Liver (tissue), 9 donors: ENCODE measurements around the gene TJP1. TPM values are rescaled to one million over a fixed set of nuclear protein-coding genes. Genes with fewer than 3 reads are reported as not detected.

Source experiments
- DNase-seq: peaks from one replicate; pipeline ENCODE4 v3.0.0-alpha.2; 2017; ENCODE audit warnings: low spot score
- H3K27ac ChIP-seq, 2 donors: one replicate each; pipeline ENCODE4 v1.7.0; 2013; ENCODE audit warnings: inconsistent platforms in 2 of 2, low read length in 2 of 2, control low read depth in 1 of 2, low read depth in 1 of 2, mild to moderate bottlenecking in 1 of 2
- H3K27me3 ChIP-seq, 4 donors: one replicate each; pipeline versions ENCODE4 v1.6.1 to v1.7.0; 2013; ENCODE audit warnings: low read length in 3 of 4, inconsistent platforms in 1 of 4, mild to moderate bottlenecking in 1 of 4, moderate library complexity in 1 of 4; ENCODE audit not compliant: control insufficient read depth in 4 of 4, insufficient read depth in 4 of 4
- H3K36me3 ChIP-seq, 4 donors: one replicate each; pipeline versions ENCODE4 v1.6.1 to v1.7.0; 2013; ENCODE audit warnings: low read length in 3 of 4, mild to moderate bottlenecking in 3 of 4, low read depth in 1 of 4, moderate library complexity in 1 of 4; ENCODE audit not compliant: control insufficient read depth in 4 of 4, insufficient read depth in 3 of 4
- H3K4me1 ChIP-seq, 4 donors: one replicate each; pipeline versions ENCODE4 v1.6.1 to v1.7.0; 2013; ENCODE audit warnings: low read length in 3 of 4, mild to moderate bottlenecking in 3 of 4, moderate library complexity in 1 of 4; ENCODE audit not compliant: control insufficient read depth in 4 of 4, insufficient read depth in 4 of 4
- H3K4me3 ChIP-seq, 3 donors: one replicate each; pipeline versions ENCODE4 v1.6.1 to v1.7.0; 2013; ENCODE audit warnings: low read length in 3 of 3, control low read depth in 1 of 3, low read depth in 1 of 3, mild to moderate bottlenecking in 1 of 3
- H3K9ac ChIP-seq, 2 donors: one replicate each; pipeline ENCODE4 v1.7.0; 2013; ENCODE audit warnings: low read length in 2 of 2, mild to moderate bottlenecking in 2 of 2, moderate library complexity in 2 of 2, control low read depth in 1 of 2, low read depth in 1 of 2
- H3K9me3 ChIP-seq, 4 donors: one replicate each; pipeline versions ENCODE4 v1.6.1 to v1.7.0; 2013; ENCODE audit warnings: low read length in 3 of 4; ENCODE audit not compliant: control insufficient read depth in 4 of 4
- EGR1 ChIP-seq, 2 donors: IDR thresholded peaks; 2 replicates each; pipeline ENCODE4 v1.6.1; 2016 to 2018; ENCODE audit warnings: antibody characterized with exemption in 2 of 2, low read depth in 2 of 2
- FOXA1 ChIP-seq: IDR thresholded peaks from 2 replicates; pipeline ENCODE4 v1.6.1; 2016; ENCODE audit warnings: antibody characterized with exemption
- FOXA2 ChIP-seq: IDR thresholded peaks from 2 replicates; pipeline ENCODE4 v1.6.1; 2016; ENCODE audit warnings: antibody characterized with exemption
- GABPA ChIP-seq, 2 donors: IDR thresholded peaks in 1 of 2; conservative IDR thresholded peaks in 1 of 2; 2 replicates each; pipeline ENCODE4 v1.6.1; 2016; ENCODE audit warnings: antibody characterized with exemption in 2 of 2, mild to moderate bottlenecking in 1 of 2, moderate library complexity in 1 of 2
- HNF4A ChIP-seq, 2 donors: conservative IDR thresholded peaks; 2 replicates each; pipeline ENCODE4 v1.6.1; 2016; ENCODE audit warnings: antibody characterized with exemption in 2 of 2, mild to moderate bottlenecking in 2 of 2
- HNF4G ChIP-seq: IDR thresholded peaks from 2 replicates; pipeline ENCODE4 v1.6.1; 2016; ENCODE audit warnings: antibody characterized with exemption
- JUND ChIP-seq, 2 donors: IDR thresholded peaks; 2 replicates each; pipeline ENCODE4 v1.6.1; 2016; ENCODE audit warnings: antibody characterized with exemption in 2 of 2
- MAX ChIP-seq: IDR thresholded peaks from 2 replicates; pipeline ENCODE4 v1.6.1; 2016; ENCODE audit warnings: antibody characterized with exemption
- NR2F2 ChIP-seq: IDR thresholded peaks from 2 replicates; pipeline ENCODE4 v1.6.1; 2016; ENCODE audit warnings: antibody characterized with exemption
- RAD21 ChIP-seq, 2 donors: IDR thresholded peaks; 2 replicates each; pipeline ENCODE4 v1.6.1; 2016; ENCODE audit warnings: antibody characterized with exemption in 2 of 2, mild to moderate bottlenecking in 2 of 2
- RXRA ChIP-seq, 2 donors: IDR thresholded peaks; 2 replicates each; pipeline ENCODE4 v1.6.1; 2017 to 2018; ENCODE audit warnings: antibody characterized with exemption in 2 of 2, mild to moderate bottlenecking in 1 of 2
- SP1 ChIP-seq: IDR thresholded peaks from 2 replicates; pipeline ENCODE4 v1.6.1; 2018; ENCODE audit warnings: antibody characterized with exemption, mild to moderate bottlenecking
- TAF1 ChIP-seq: conservative IDR thresholded peaks from 2 replicates; pipeline ENCODE4 v1.6.1; 2016; ENCODE audit warnings: antibody characterized with exemption, mild to moderate bottlenecking
- YY1 ChIP-seq: IDR thresholded peaks from 2 replicates; pipeline ENCODE4 v1.6.1; 2016; ENCODE audit warnings: antibody characterized with exemption, mild to moderate bottlenecking
- ZBTB33 ChIP-seq: IDR thresholded peaks from 2 replicates; pipeline ENCODE4 v1.6.1; 2016; ENCODE audit warnings: antibody characterized with exemption
- WGBS: extraction: QIAGEN DNeasy Blood & Tissue Kit; methylation state at CpG from one replicate; pipeline ENCODE4 v1.1.7; 2013; 5-methylcytosine and 5-hydroxymethylcytosine counted together
- polyA plus RNA-seq, 2 donors: library from polyadenylated mRNA; stranded (reverse) in 1 of 2; unstranded in 1 of 2; fragments of 200-250 nt in 1 of 2; fragments of >200 nt in 1 of 2; fragmentation: Nextera tagmentation in 1 of 2; extraction: Ambion mirVana in 1 of 2; gene quantifications; one replicate each; pipeline versions ENCODE4 v1.2.1 to v1.2.3, GENCODE V29; 2013 to 2015
- total RNA-seq, 2 donors: library from RNA; depleted of rRNA; stranded (reverse); fragments of >200 nt; gene quantifications; one replicate each; pipeline ENCODE4 v1.2.3, GENCODE V29; 2014
- TF ChIP-seq, protein P1 (sequence below): IDR thresholded peaks from 2 replicates; pipeline ENCODE4 v1.6.1; 2016; ENCODE audit warnings: antibody characterized with exemption, mild to moderate bottlenecking
- TF ChIP-seq, protein P2 (sequence below): IDR thresholded peaks from 2 replicates; pipeline ENCODE4 v1.6.1; 2016; ENCODE audit warnings: antibody characterized with exemption
- TF ChIP-seq, protein P3 (sequence below): fragments of 150-350 bp; IDR thresholded peaks from 2 replicates; pipeline ENCODE4 v1.5.1; 2017; ENCODE audit warnings: improper control_type of control experiment, low read depth, low read length; ENCODE audit not compliant: missing input control
- donor health status: healthy.
- donor health status: healthy.
- donor health status: healthy.
- donor health status: healthy.
- donor health status: healthy.

TJP1 gene
- total and polyA plus RNA-seq, 4 donors, result 12.6 to 40.4 (median 16.9) TPM

GRCh38 chr15:29813009-29813408 lies 9.3 kb downstream of the TJP1 start (continued):
- no peak for TF ChIP-seq SP1
- TF ChIP-seq NR2F2, result no peak
- TF ChIP-seq TAF1, result no peak
- no peak for TF ChIP-seq YY1
- TF ChIP-seq GABPA (IDR thresholded peaks at IDR 0.05 in 1 of 2, conservative IDR thresholded peaks at IDR 0.05 in 1 of 2), result no peak
- no peak for TF ChIP-seq FOXA2
- TF ChIP-seq, protein P1, sequence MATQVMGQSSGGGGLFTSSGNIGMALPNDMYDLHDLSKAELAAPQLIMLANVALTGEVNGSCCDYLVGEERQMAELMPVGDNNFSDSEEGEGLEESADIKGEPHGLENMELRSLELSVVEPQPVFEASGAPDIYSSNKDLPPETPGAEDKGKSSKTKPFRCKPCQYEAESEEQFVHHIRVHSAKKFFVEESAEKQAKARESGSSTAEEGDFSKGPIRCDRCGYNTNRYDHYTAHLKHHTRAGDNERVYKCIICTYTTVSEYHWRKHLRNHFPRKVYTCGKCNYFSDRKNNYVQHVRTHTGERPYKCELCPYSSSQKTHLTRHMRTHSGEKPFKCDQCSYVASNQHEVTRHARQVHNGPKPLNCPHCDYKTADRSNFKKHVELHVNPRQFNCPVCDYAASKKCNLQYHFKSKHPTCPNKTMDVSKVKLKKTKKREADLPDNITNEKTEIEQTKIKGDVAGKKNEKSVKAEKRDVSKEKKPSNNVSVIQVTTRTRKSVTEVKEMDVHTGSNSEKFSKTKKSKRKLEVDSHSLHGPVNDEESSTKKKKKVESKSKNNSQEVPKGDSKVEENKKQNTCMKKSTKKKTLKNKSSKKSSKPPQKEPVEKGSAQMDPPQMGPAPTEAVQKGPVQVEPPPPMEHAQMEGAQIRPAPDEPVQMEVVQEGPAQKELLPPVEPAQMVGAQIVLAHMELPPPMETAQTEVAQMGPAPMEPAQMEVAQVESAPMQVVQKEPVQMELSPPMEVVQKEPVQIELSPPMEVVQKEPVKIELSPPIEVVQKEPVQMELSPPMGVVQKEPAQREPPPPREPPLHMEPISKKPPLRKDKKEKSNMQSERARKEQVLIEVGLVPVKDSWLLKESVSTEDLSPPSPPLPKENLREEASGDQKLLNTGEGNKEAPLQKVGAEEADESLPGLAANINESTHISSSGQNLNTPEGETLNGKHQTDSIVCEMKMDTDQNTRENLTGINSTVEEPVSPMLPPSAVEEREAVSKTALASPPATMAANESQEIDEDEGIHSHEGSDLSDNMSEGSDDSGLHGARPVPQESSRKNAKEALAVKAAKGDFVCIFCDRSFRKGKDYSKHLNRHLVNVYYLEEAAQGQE, result no peak

- Histone ChIP-seq H3K4me3 (no peak overlapping the region), H3K4me1 (peaks cover 4 to 42% (median 24%) of the 10 kb centered on the region in 4 donors), H3K27me3 (no peaks in the 10 kb centered on the region), H3K9me3 (no peaks in the 10 kb centered on the region), H3K36me3 (no peaks in the 10 kb centered on the region), H3K9ac (no peak overlapping the region), H3K27ac (no peak overlapping the region)
- WGBS, result 70% methylated on average over 2 of the region's 2 CpGs
- no peak for DNase-seq
- TF ChIP-seq NR2F2 (no peak), ZBTB33 (no peak), GABPA (IDR thresholded peaks at IDR 0.05 in 1 of 2, conservative IDR thresholded peaks at IDR 0.05 in 1 of 2) (no peak), JUND (IDR thresholded peaks at IDR 0.05) (no peak), RXRA (IDR thresholded peaks at IDR 0.05) (no peak), HNF4A (conservative IDR thresholded peaks at IDR 0.05) (no peak), HNF4G (no peak), YY1 (no peak), FOXA2 (no peak), SP1 (no peak), RAD21 (IDR thresholded peaks at IDR 0.05) (no peak), FOXA1 (no peak), EGR1 (IDR thresholded peaks at IDR 0.05; ENCODE audit: low read depth in 2 of 2) (no peak), MAX (no peak), TAF1 (no peak)
- TF ChIP-seq, protein P1, result no peak
- TF ChIP-seq, protein P2, sequence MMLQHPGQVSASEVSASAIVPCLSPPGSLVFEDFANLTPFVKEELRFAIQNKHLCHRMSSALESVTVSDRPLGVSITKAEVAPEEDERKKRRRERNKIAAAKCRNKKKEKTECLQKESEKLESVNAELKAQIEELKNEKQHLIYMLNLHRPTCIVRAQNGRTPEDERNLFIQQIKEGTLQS, result no peak
- TF ChIP-seq, protein P3, sequence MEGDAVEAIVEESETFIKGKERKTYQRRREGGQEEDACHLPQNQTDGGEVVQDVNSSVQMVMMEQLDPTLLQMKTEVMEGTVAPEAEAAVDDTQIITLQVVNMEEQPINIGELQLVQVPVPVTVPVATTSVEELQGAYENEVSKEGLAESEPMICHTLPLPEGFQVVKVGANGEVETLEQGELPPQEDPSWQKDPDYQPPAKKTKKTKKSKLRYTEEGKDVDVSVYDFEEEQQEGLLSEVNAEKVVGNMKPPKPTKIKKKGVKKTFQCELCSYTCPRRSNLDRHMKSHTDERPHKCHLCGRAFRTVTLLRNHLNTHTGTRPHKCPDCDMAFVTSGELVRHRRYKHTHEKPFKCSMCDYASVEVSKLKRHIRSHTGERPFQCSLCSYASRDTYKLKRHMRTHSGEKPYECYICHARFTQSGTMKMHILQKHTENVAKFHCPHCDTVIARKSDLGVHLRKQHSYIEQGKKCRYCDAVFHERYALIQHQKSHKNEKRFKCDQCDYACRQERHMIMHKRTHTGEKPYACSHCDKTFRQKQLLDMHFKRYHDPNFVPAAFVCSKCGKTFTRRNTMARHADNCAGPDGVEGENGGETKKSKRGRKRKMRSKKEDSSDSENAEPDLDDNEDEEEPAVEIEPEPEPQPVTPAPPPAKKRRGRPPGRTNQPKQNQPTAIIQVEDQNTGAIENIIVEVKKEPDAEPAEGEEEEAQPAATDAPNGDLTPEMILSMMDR, result no peak
These were observed 9.9 kb downstream of the TJP1 start for GRCh38 chr15:29812384-29812694.
